Thyroid gland (tissue), 4 donors: Measurements from ENCODE around the gene AMOT.

Experiments
- CTCF ChIP-seq, 6 experiments: fragments of 200-600 bp in 3 of 6; fragments of 450-650 bp in 3 of 6; sonication (generic) in 3 of 6; IDR thresholded peaks; one replicate each; pipeline ENCODE4 v1.5.1; 2016 to 2019; ENCODE audit warnings: antibody characterized with exemption in 6 of 6, mild to moderate bottlenecking in 2 of 6, inconsistent platforms in 1 of 6, moderate library complexity in 1 of 6
- POLR2A ChIP-seq, 2 donors: fragments of 450-650 bp; IDR thresholded peaks; one replicate each; pipeline ENCODE4 v1.6.1; 2017; ENCODE audit warnings: antibody characterized with exemption in 2 of 2, mild to moderate bottlenecking in 2 of 2, moderate library complexity in 1 of 2

DNA sequence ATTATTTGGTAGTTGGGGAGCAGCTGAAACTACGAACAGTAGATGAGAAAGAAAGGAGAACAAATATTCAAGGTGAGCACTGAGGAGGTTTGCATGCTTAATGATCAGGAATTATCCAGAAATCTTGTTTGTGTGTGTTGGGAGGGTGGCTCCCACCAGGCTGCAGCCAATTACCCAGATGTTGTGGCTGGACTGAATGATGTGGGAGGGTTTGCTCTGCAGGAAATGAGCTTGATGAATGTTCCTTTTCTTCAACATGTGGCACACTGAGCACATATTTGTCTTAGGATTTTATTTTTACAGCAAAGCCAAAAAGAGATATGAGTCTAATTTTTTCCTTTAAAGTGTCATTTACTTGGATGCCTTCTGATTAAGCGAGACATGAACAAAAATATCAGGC is 48.3 kb upstream of the AMOT start:
- TF ChIP-seq CTCF (IDR thresholded peaks at IDR 0.05) (no peak), POLR2A (IDR thresholded peaks at IDR 0.05) (no peak)
